Measurements from ENCODE around the gene ZNF619. TPM values are rescaled to one million over a fixed set of nuclear protein-coding genes. Genes with fewer than 3 reads are reported as not detected.

ZNF619 gene
- total RNA-seq, result 1.4 and 2.9 TPM in 2 replicates

GRCh38 chr3:40476478-40477470, at the start of gene ZNF619:
Gene ZNF619, plus strand, starts transcription at chr3:40477122. Its CDS starts 858 bp downstream, at chr3:40477980.

GRCh38 chr3:40456940-40457823, 19.7 kb upstream of the ZNF619 start, which contains the start of gene RPL14:
Gene RPL14, plus strand, starts transcription at chr3:40457339. Its CDS starts 133 bp downstream, at chr3:40457472.

GRCh38 chr3:40505599-40506462, 28.9 kb downstream of the ZNF619 start, which contains the start of gene ZNF620:
Gene ZNF620, plus strand, starts transcription at chr3:40506039. Its CDS starts 314 bp downstream, at chr3:40506353.

GRCh38 chr3:40524568-40525285, 47.8 kb downstream of the ZNF619 start, which contains the start of gene ZNF621:
Gene ZNF621, plus strand, starts transcription at chr3:40524960. Its CDS starts 881 bp downstream, at chr3:40525841.

Other genes starting within 250 kb of the ZNF619 start
- gene EIF1B, start 167.4 kb upstream of the ZNF619 start, total RNA-seq, result 14.4 and 22.9 TPM in 2 replicates
- gene ENTPD3, start 89.9 kb upstream of the ZNF619 start, total RNA-seq, result 0.18 TPM in 1 of 2 replicates, not detected in the other
- gene RPL14, start 19.8 kb upstream of the ZNF619 start, total RNA-seq, result 368 and 376 TPM in 2 replicates
- gene ZNF620, start 28.9 kb downstream of the ZNF619 start, total RNA-seq, result 0.72 and 1.9 TPM in 2 replicates
- 11.0 and 11.5 TPM in 2 replicates for gene ZNF621, start 47.8 kb downstream of the ZNF619 start, total RNA-seq

Data from cardiac atrium fibroblast (primary cell).